Measurements from ENCODE around the gene FMO2.

Gene FMO2

GRCh38 chr1:171258943-171259342 is 73.8 kb downstream of the FMO2 start:
- DNase-seq = no peak
